Ovary (tissue), 9 donors: ENCODE measurements around the gene CHST6. TPM values are rescaled to one million over a fixed set of nuclear protein-coding genes. Genes with fewer than 3 reads are reported as not detected.
"Not testable (repeated sequence)": the region's sequence is repeated elsewhere in the genome, so short reads cannot be mapped to it uniquely, and the experiment has no call there.

Experiments used
- DNase-seq, 5 donors: peaks; one replicate each; pipeline ENCODE4 v3.0.0-alpha.2; 2019 to 2020
- H3K27ac ChIP-seq, 2 donors: fragments of 200-600 bp; one replicate each; pipeline versions ENCODE4 v1.5.1 to v1.8.0; 2019 to 2022
- H3K27me3 ChIP-seq: fragments of 200-600 bp; one replicate; pipeline ENCODE4 v1.8.0; 2022
- H3K36me3 ChIP-seq: fragments of 200-600 bp; sonication (generic); one replicate; pipeline ENCODE4 v1.5.1; 2019
- H3K4me1 ChIP-seq: one replicate; pipeline ENCODE4 v1.8.1; 2013; ENCODE audit warnings: mild to moderate bottlenecking, moderate library complexity; ENCODE audit not compliant: insufficient read depth
- H3K4me3 ChIP-seq: fragments of 200-600 bp; sonication (generic); one replicate; pipeline ENCODE4 v1.5.1; 2017
- H3K9me3 ChIP-seq, 2 donors: fragments of 200-600 bp in 1 of 2; sonication (generic) in 1 of 2; one replicate each; pipeline versions ENCODE4 v1.5.1 to v1.8.1; 2013 to 2019; ENCODE audit warnings: mild to moderate bottlenecking in 1 of 2, moderate library complexity in 1 of 2
- CTCF ChIP-seq, 3 donors: fragments of 450-650 bp in 2 of 3; fragments of 200-600 bp in 1 of 3; IDR thresholded peaks; one replicate each; pipeline versions ENCODE4 v1.5.1 to v1.8.0; 2016 to 2022; ENCODE audit warnings: antibody characterized with exemption in 3 of 3, mild to moderate bottlenecking in 1 of 3
- EP300 ChIP-seq: sonication (generic); formaldehyde crosslinking; IDR thresholded peaks from one replicate; pipeline ENCODE4 v1.6.1; 2017; ENCODE audit warnings: antibody characterized with exemption
- POLR2A ChIP-seq: fragments of 450-650 bp; IDR thresholded peaks from one replicate; pipeline ENCODE4 v1.6.1; 2017; ENCODE audit warnings: antibody characterized with exemption, mild to moderate bottlenecking, moderate library complexity
- WGBS, 3 donors: extraction: QIAGEN DNeasy Blood & Tissue Kit in 1 of 3; methylation state at CpG; one replicate each; pipeline versions ENCODE4 v1.1.5 to v1.1.7; 2013 to 2017; 5-methylcytosine and 5-hydroxymethylcytosine counted together
- intact Hi-C, 4 donors: fragments of 100-400 bp; cut with DNase I; formaldehyde crosslinking; loops; one replicate each; pipeline versions ENCODE4 v1.11.0 to v1.15.1; 2022 to 2023
- polyA plus RNA-seq, 2 donors: library from polyadenylated mRNA; stranded (reverse); fragments of 200-250 nt in 1 of 2; fragments of 350-450 nt in 1 of 2; fragmentation: Illumina TruSeq in 1 of 2; extraction: RNeasy Lipid Tissue Mini Kit (QIAGEN cat#74804) in 1 of 2; gene quantifications; one replicate each; pipeline ENCODE4 v1.2.3, GENCODE V29; 2013 to 2014
- total RNA-seq, 7 donors: library from RNA; depleted of rRNA in 2 of 7; stranded (reverse); fragments of >200 nt in 2 of 7; fragmentation: NEBNext Ultra II Directional in 3 of 7; extraction: Animal tissue kit (Norgen Biotek cat#: 25700) in 3 of 7; gene quantifications; one replicate each; pipeline versions ENCODE4 v1.1.0 to v1.2.4, GENCODE V29; 2016 to 2023
- donor health status: DM: no; HTN: no; CAD: no; lungs with moderate emphysema.
- donor health status: DM: no; HTN: no; CAD: no.
- donor health status: Bipolar disorder and iron deficiency.
- donor health status: DM: yes; HTN: yes; CAD: no.
- donor health status: DM: no; HTN: no; CAD: no.
- donor health status: DM: yes; HTN: yes; CAD: no.

The CHST6 gene
- total and polyA plus RNA-seq, 9 donors: 0.04 to 1.4 (median 0.50) TPM

DNA sequence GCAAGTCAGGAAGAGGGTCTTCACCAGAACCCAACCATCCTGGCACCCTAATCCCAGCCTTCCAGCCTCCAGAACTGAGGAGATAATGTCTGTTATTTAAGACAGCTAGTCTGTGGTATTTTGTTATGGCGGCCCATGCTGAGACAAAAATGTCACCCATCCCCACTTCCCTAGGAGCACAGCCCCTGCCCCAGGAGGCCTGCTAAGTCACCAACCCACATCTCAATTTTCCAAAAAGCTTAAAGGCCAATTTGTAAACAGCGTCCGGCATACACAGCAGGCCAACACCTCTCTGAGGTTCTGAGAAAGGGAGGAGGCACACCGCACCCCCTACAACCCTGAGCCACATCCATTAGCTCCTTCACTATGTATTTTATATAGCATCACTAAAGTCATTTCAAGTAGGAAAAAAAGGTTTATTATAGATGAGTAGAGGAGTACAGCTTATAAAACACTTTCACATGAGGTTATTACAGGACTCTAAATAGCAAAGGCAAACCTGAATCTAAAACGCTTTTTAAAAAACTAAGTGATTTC lies 37.7 kb downstream of the CHST6 start:
- Histone ChIP-seq H3K4me1 (peaks cover 6% of the 10 kb centered on the region), H3K36me3 (no peaks in the 10 kb centered on the region), H3K27ac (no peak overlapping the region), H3K27me3 (no peaks in the 10 kb centered on the region), H3K4me3 (no peak overlapping the region), H3K9me3 (no peaks in the 10 kb centered on the region)
- intact Hi-C loops: no loop called here
- DNase-seq: no peak
- TF ChIP-seq POLR2A (no peak), CTCF (IDR thresholded peaks at IDR 0.05) (no peak), EP300 (no peak)
- WGBS, 3 donors: 96 to 98% (median 96%) methylated on average over 5 of the region's 5 CpGs

- Histone ChIP-seq H3K4me1 (peaks cover 6% of the 10 kb centered on the region), H3K27ac (no peak overlapping the region), H3K27me3 (no peaks in the 10 kb centered on the region), H3K36me3 (no peaks in the 10 kb centered on the region), H3K9me3 (no peaks in the 10 kb centered on the region), H3K4me3 (no peak overlapping the region)
- WGBS, 3 donors: 14 to 39% (median 22%) methylated on average over 1 of the region's 1 CpG
- no peak for TF ChIP-seq POLR2A
- TF ChIP-seq EP300: no peak
- TF ChIP-seq CTCF (IDR thresholded peaks at IDR 0.05): no peak
- DNase-seq: no peak
- intact Hi-C loops: no loop called here
Measured at GRCh38 chr16:75456971-75457370, 38.3 kb downstream of the CHST6 start.

DNA sequence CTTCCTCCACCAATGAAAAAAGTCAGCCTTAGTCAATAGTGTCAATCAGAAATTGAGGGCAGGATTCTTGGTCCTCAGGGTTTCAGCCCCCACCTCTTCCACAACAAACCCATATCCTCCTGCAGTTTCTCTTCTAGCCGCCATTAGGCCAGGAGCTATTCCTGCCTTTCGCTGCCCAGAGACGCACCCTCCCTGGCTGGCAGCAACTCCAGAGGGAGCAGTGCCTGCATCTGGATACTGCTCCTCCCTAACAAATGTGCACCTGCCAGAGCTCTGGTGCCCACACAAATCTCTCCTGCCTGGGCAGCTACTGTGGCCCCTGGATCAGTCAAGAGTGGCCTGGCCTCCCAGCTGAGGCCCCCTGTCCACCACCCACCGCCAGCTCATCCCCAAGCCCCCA lies 38.8 kb downstream of the CHST6 start:
- DNase-seq, H3K27ac ChIP-seq, H3K4me1 ChIP-seq, H3K4me3 ChIP-seq, intact Hi-C loops, H3K27me3 ChIP-seq, H3K9me3 ChIP-seq, H3K36me3 ChIP-seq: not testable (repeated sequence)
- 93 to 97% (median 94%) methylated on average over 4 of the region's 4 CpGs for WGBS, 3 donors

DNA sequence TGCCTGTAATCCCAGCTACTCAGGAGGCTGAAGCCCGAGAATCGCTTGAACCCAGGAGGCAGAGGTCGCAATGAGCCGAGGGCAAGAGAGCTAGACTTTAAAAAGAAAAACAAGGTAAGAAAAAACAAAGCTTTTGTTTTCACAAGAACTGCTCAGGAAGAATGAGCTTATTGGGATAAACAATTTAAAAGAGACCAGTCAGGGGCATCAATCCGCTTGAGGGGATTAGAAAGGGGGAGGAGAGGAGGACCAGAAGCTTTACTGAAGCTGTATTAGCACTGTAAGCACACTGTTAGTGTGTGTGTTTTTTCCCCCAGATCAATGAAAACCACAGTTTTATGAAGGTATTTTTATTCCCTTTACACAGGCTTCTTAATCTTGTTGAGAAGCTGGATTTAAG lies 39.6 kb downstream of the CHST6 start:
- intact Hi-C loops: no loop called here
- no peak for DNase-seq
- Histone ChIP-seq H3K27ac (no peak overlapping the region), H3K4me3 (no peak overlapping the region), H3K27me3 (no peaks in the 10 kb centered on the region), H3K9me3 (no peaks in the 10 kb centered on the region), H3K36me3 (no peaks in the 10 kb centered on the region), H3K4me1 (peaks cover 6% of the 10 kb centered on the region)
- 58 to 64% (median 61%) methylated on average over 5 of the region's 5 CpGs for WGBS, 3 donors
- TF ChIP-seq CTCF (IDR thresholded peaks at IDR 0.05) (no peak), EP300 (no peak), POLR2A (no peak)

GRCh38 chr16:75452464-75453190 lies 42.6 kb downstream of the CHST6 start:
- DNase-seq: no peak
- Histone ChIP-seq H3K4me1 (peaks cover 6% of the 10 kb centered on the region), H3K9me3 (no peaks in the 10 kb centered on the region), H3K27ac (no peak overlapping the region), H3K36me3 (no peaks in the 10 kb centered on the region), H3K27me3 (no peaks in the 10 kb centered on the region), H3K4me3 (no peak overlapping the region)
- TF ChIP-seq CTCF (IDR thresholded peaks at IDR 0.05) (no peak), EP300 (no peak), POLR2A (no peak)
- WGBS, 3 donors: 85 to 91% (median 90%) methylated on average over 12 of the region's 12 CpGs
- intact Hi-C loops: no loop called here
